K562 (cell line): ENCODE results near the gene VWA1. TPM values are rescaled to one million over a fixed set of nuclear protein-coding genes. Genes with fewer than 3 reads are reported as not detected.

Source experiments
- CBX3 ChIP-seq, 2 experiments: IDR thresholded peaks; 1 replicate in 1 of 2; 2 replicates in 1 of 2; pipeline ENCODE4 v1.6.1; 2012; ENCODE audit warnings: inconsistent platforms in 2 of 2, low read length in 2 of 2, borderline replicate concordance in 1 of 2, control low read depth in 1 of 2
- CSDE1 ChIP-seq, 2 experiments: fragments of 450-650 bp; IDR thresholded peaks; 2 replicates each; pipeline ENCODE4 v1.6.1; 2016; ENCODE audit warnings: mild to moderate bottlenecking in 1 of 2
- EGR1 ChIP-seq: fragments of 450-650 bp; conservative IDR thresholded peaks from 2 replicates; pipeline ENCODE4 v1.6.1; 2017; ENCODE audit warnings: mild to moderate bottlenecking
- EZH2 ChIP-seq: IDR thresholded peaks from 2 replicates; pipeline ENCODE4 v1.6.1; 2012; ENCODE audit warnings: low read depth, mild to moderate bottlenecking, inconsistent platforms, low read length, borderline replicate concordance
- MEIS2 ChIP-seq: fragments of 450-650 bp; IDR thresholded peaks from 2 replicates; pipeline ENCODE4 v1.6.1; 2014; ENCODE audit warnings: mild to moderate bottlenecking; ENCODE audit not compliant: partially characterized antibody
- PHF21A ChIP-seq: fragments of 450-650 bp; IDR thresholded peaks from 2 replicates; pipeline ENCODE4 v1.6.1; 2017; ENCODE audit warnings: low read depth, borderline replicate concordance
- PTTG1 ChIP-seq: fragments of 450-650 bp; IDR thresholded peaks from 2 replicates; pipeline ENCODE4 v1.6.1; 2016; ENCODE audit warnings: low read depth, mild to moderate bottlenecking, missing genetic modification characterization, missing compliant biosample characterization
- RBM34 ChIP-seq: fragments of 200-400 bp; formaldehyde crosslinking; IDR thresholded peaks from 2 replicates; pipeline ENCODE4 v1.6.1; 2018; ENCODE audit warnings: low read length, borderline replicate concordance; ENCODE audit not compliant: insufficient read depth
- RCOR1 ChIP-seq, 2 experiments: IDR thresholded peaks; 2 replicates each; pipeline ENCODE4 v1.6.1; 2012; ENCODE audit warnings: low read depth in 2 of 2, low read length in 2 of 2, borderline replicate concordance in 1 of 2, improper control_type of control experiment in 1 of 2
- SRSF9 ChIP-seq: fragments of 200-400 bp; formaldehyde crosslinking; IDR thresholded peaks from 2 replicates; pipeline ENCODE4 v1.6.1; 2017; ENCODE audit warnings: low read depth, low read length, borderline replicate concordance
- TAF7 ChIP-seq: fragments of 450-650 bp; IDR thresholded peaks from 2 replicates; pipeline ENCODE4 v1.6.1; 2016; ENCODE audit warnings: missing genetic modification characterization, missing compliant biosample characterization
- THRB ChIP-seq: fragments of 450-650 bp; formaldehyde crosslinking; conservative IDR thresholded peaks from 2 replicates; pipeline ENCODE4 v1.4.0; 2022; ENCODE audit warnings: mild to moderate bottlenecking, missing genetic modification characterization
- XRCC4 ChIP-seq: IDR thresholded peaks from one replicate; pipeline ENCODE4 v1.6.1; 2011; ENCODE audit not compliant: insufficient read depth, insufficient read length; ENCODE audit errors: extremely low read depth
- ZFP30 ChIP-seq: fragments of 250-450 bp; sonication (Bioruptor Pico); IDR thresholded peaks from 2 replicates; pipeline ENCODE4 v1.8.0; 2022; ENCODE audit warnings: moderate library complexity, mild to moderate bottlenecking, inconsistent platforms, borderline replicate concordance
- ZNF347 ChIP-seq: fragments of 450-650 bp; formaldehyde crosslinking; IDR thresholded peaks from 2 replicates; pipeline ENCODE4 v1.4.0; 2020; ENCODE audit warnings: low read depth, mild to moderate bottlenecking, moderate library complexity
- ZNF384 ChIP-seq: IDR thresholded peaks from 2 replicates; pipeline ENCODE4 v1.6.1; 2012; ENCODE audit warnings: low read depth, low read length, improper control_type of control experiment
- ZNF398 ChIP-seq: fragments of 250-450 bp; sonication (Bioruptor Pico); IDR thresholded peaks from 2 replicates; pipeline ENCODE4 v1.8.0; 2021; ENCODE audit warnings: moderate library complexity, mild to moderate bottlenecking, inconsistent platforms
- ZNF551 ChIP-seq: fragments of 250-450 bp; sonication (Bioruptor Pico); IDR thresholded peaks from 2 replicates; pipeline ENCODE4 v1.5.0; 2021; ENCODE audit warnings: mild to moderate bottlenecking, moderate library complexity
- ZNF695 ChIP-seq: fragments of 450-650 bp; formaldehyde crosslinking; IDR thresholded peaks from 2 replicates; pipeline ENCODE4 v1.4.0; 2020; ENCODE audit warnings: mild to moderate bottlenecking, moderate library complexity
- ZNF766 ChIP-seq: fragments of 200-800 bp; sonication (Bioruptor generic); conservative IDR thresholded peaks from 2 replicates; pipeline ENCODE4 v1.6.1; 2016; ENCODE audit warnings: missing genetic modification characterization, missing compliant biosample characterization
- polyA plus RNA-seq, 8 experiments: library from polyadenylated mRNA; depleted of rRNA in 4 of 8; stranded (reverse) in 5 of 8; unstranded in 3 of 8; fragments of >200 nt; fragmentation: Nextera tagmentation in 2 of 8; fragmentation: Illumina TruSeq in 1 of 8; extraction: Ambion mirVana in 2 of 8; extraction: Trizol in 1 of 8; gene quantifications; 2 replicates each; pipeline versions ENCODE4 v1.2.1 to v1.2.3, GENCODE V29; 2011 to 2014; ENCODE audit warnings: inconsistent platforms in 1 of 8, missing spikeins in 1 of 8
- total RNA-seq, 7 experiments: library from RNA; depleted of rRNA in 6 of 7; stranded (reverse); fragments of >200 nt in 6 of 7; fragmentation: Illumina TruSeq in 2 of 7; extraction: Trizol in 2 of 7; gene quantifications; 2 replicates each; pipeline versions ENCODE4 v1.2.1 to v1.2.3, GENCODE V29; 2011 to 2021; ENCODE audit warnings: low replicate concordance in 1 of 7
- TF ChIP-seq, protein P1 (sequence below): fragments of 250-450 bp; sonication (Bioruptor Pico); IDR thresholded peaks from 2 replicates; pipeline ENCODE4 v1.8.0; 2022; ENCODE audit warnings: moderate library complexity, mild to moderate bottlenecking, inconsistent platforms

Gene VWA1
- total and polyA plus RNA-seq, 9 of the 15 experiments (the other 6 are each of a cell fraction or from before 2014, with no cell fraction given), result 0.01 to 6.4 (median 0.85) TPM

- TF ChIP-seq, protein P1, sequence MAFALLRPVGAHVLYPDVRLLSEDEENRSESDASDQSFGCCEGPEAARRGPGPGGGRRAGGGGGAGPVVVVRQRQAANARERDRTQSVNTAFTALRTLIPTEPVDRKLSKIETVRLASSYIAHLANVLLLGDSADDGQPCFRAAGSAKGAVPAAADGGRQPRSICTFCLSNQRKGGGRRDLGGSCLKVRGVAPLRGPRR (CRISPR knock-in tag), result 0 out of 2 replicates have a peak, but pooled peaks have one; percentile 15
- TF ChIP-seq EGR1, result peak; percentile 78
- peak; percentile 63; the same call in 1 of the 2 replicates for TF ChIP-seq THRB (CRISPR knock-in tag)
- TF ChIP-seq ZNF551 (CRISPR knock-in tag), result no peak
- no peak for TF ChIP-seq ZNF384
- peak; percentile 23 to 68; a peak in 2 of 4 replicates for TF ChIP-seq RCOR1 (IDR thresholded peaks at IDR 0.05; ENCODE audit: borderline replicate concordance in 1 of 2, low read depth in 2 of 2, low read length in 2 of 2)
- no peak for TF ChIP-seq XRCC4
- no peak for TF ChIP-seq RBM34
- 0 out of 2 replicates have a peak, but pooled peaks have one; percentile 12 for TF ChIP-seq ZNF766 (CRISPR knock-in tag)
- TF ChIP-seq CBX3 (IDR thresholded peaks at IDR 0.05; ENCODE audit: borderline replicate concordance in 1 of 2, low read length in 2 of 2), result no peak; a peak in 1 of 3 replicates
- no peak for TF ChIP-seq SRSF9
- no peak for TF ChIP-seq MEIS2
- TF ChIP-seq PTTG1 (tag), result no peak
- no peak for TF ChIP-seq TAF7 (tag)
- TF ChIP-seq ZNF347 (CRISPR knock-in tag), result no peak
- TF ChIP-seq CSDE1 (IDR thresholded peaks at IDR 0.05), result no peak
- no peak for TF ChIP-seq ZFP30 (CRISPR knock-in tag)
- TF ChIP-seq EZH2, result no peak
- no peak for TF ChIP-seq ZNF695 (CRISPR knock-in tag)
- no peak for TF ChIP-seq ZNF398 (CRISPR knock-in tag)
- 0 out of 2 replicates have a peak, but pooled peaks have one; percentile 39 for TF ChIP-seq PHF21A
Measured at GRCh38 chr1:1432951-1433803, 2.3 kb upstream of the VWA1 start (continued).
